ENCODE measurements around the gene GALNT9. TPM values are rescaled to one million over a fixed set of nuclear protein-coding genes. Genes with fewer than 3 reads are reported as not detected.
"Not testable (repeated sequence)": the region's sequence is repeated elsewhere in the genome, so short reads cannot be mapped to it uniquely, and the experiment has no call there.

GALNT9 gene
- total RNA-seq, 1 experiment from 2014 or later, result not detected

GRCh38 chr12:132358241-132359225 is 29.1 kb upstream of the GALNT9 start:
- not testable (repeated sequence) for DNase-seq (ENCODE audit: low spot score)

- no peak for DNase-seq (ENCODE audit: low spot score)
Measured at GRCh38 chr12:132357623-132358186, 28.3 kb upstream of the GALNT9 start.

GRCh38 chr12:132356691-132357622 is 27.6 kb upstream of the GALNT9 start:
- peak; percentile 40 for DNase-seq (ENCODE audit: low spot score)

GRCh38 chr12:132355742-132356681 is 26.6 kb upstream of the GALNT9 start:
- no peak for DNase-seq (ENCODE audit: low spot score)

GRCh38 chr12:132354982-132355680 is 25.7 kb upstream of the GALNT9 start:
- DNase-seq (ENCODE audit: low spot score), result no peak

- no peak for DNase-seq (ENCODE audit: low spot score)
Measured at GRCh38 chr12:132354211-132354981, 25.0 kb upstream of the GALNT9 start.

- DNase-seq (ENCODE audit: low spot score), result no peak
Measured at GRCh38 chr12:132353811-132354210, 24.4 kb upstream of the GALNT9 start.

- DNase-seq (ENCODE audit: low spot score), result no peak
Measured at GRCh38 chr12:132352896-132353800, 23.8 kb upstream of the GALNT9 start.

- DNase-seq (ENCODE audit: low spot score), result no peak
Measured at GRCh38 chr12:132351751-132352495, 22.5 kb upstream of the GALNT9 start.

- DNase-seq (ENCODE audit: low spot score), result no peak
Measured at GRCh38 chr12:132349501-132350131, 20.2 kb upstream of the GALNT9 start.

- DNase-seq (ENCODE audit: low spot score), result no peak
Measured at GRCh38 chr12:132348176-132348575, 18.8 kb upstream of the GALNT9 start.

GRCh38 chr12:132347176-132347855 is 17.9 kb upstream of the GALNT9 start:
- DNase-seq (ENCODE audit: low spot score), result no peak

- no peak for DNase-seq (ENCODE audit: low spot score)
Measured at GRCh38 chr12:132346471-132347175, 17.2 kb upstream of the GALNT9 start.

- no peak for DNase-seq (ENCODE audit: low spot score)
Measured at GRCh38 chr12:132345561-132346200, 16.3 kb upstream of the GALNT9 start.

- DNase-seq (ENCODE audit: low spot score), result no peak
Measured at GRCh38 chr12:132345126-132345525, 15.7 kb upstream of the GALNT9 start.

Measured in HT-29 (cell line).